HG02970 (cell line): Measurements from ENCODE around the gene SSU72.
"Not testable (repeated sequence)": the region's sequence is repeated elsewhere in the genome, so short reads cannot be mapped to it uniquely, and the experiment has no call there.

Experiments
- ATAC-seq: cut with Tn5 transposase; IDR thresholded peaks from one replicate; pipeline ENCODE4 v1.9.1; 2021; ENCODE audit warnings: mild to moderate bottlenecking, moderate library complexity, moderate number of reproducible peaks; ENCODE audit not compliant: unreplicated experiment, low FRiP score

SSU72 gene

DNA sequence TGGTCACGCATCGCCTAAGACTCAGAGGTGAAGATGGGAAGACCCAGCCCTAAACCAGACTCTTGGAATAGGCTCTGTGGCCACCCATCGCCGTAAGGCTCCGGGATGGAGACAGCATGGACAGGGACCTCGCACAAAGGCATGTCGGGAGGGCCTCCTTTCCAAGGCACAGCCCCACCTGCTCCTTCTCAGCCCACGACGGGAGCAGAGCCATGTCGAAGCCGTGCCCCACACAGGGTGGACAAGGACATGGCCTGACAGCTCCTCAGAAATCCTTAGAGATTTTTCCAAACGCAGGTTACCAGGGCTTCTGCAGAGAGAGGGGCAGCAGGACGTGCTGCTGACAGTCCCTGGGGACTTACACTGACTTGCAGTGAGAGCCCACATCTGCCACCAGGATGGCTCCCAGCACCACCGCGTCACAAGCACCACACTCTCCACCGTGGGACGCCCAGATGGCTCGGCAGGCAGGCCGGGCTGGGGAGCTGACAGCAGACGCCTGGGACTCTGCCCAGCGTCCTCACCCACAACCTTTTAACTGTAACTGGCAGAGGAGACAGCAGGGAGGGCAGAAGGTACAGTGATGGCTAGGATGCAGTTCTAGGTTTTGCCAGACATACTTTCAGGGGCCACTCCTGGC, 12.0 kb downstream of the SSU72 start:
- ATAC-seq: no peak

DNA sequence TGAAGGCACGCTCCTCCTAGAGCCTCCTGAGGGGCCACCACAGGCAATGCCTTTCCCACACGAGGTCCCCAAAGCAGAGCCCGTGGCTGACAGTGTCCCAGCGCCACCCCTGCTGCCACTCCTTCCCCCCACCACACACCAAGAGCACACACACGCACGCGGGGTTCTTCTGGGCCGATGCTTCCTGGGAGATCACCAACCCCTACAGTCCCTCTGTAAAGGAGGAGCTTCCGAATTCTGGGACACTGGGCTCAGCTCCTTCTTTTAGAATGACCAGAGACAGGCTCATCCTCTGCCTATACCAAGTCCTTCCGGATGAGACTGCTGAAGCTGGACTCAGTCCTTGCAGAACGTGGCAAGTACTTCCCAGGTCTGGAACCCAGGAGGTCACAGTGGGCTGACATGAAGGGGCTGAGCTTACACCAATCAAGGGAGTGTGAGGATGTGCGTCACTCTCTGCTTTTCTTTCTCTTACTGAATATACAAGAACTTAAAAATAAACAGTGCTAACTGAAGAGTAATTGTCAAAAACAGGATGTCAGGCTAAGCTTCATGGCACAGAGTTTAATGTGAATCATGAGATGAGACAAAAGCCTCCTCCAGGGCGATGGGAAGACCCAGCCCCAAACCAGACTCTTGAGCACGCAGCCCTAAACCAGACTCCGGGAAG, 12.7 kb downstream of the SSU72 start:
- ATAC-seq: no peak

DNA sequence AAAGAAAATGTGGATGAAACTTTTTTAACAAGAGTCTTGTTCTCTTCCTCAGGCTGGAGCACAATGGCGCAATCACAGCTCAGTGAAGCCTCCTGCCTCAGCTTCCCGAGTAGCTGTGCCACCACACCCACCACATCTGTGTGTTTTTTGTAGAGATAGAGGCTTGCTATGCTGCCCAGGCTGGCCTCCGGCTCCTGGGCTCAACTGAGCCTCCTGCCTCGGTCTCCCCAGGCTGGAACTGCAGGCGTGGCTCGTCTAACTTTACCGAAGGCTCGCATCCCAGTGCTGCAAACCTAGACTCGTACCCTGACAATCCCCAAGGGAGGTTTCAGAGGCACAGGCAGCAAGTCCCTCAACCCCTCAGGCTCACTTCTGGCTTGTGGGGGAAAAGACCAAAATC, 14.5 kb downstream of the SSU72 start:
- no peak for ATAC-seq

DNA sequence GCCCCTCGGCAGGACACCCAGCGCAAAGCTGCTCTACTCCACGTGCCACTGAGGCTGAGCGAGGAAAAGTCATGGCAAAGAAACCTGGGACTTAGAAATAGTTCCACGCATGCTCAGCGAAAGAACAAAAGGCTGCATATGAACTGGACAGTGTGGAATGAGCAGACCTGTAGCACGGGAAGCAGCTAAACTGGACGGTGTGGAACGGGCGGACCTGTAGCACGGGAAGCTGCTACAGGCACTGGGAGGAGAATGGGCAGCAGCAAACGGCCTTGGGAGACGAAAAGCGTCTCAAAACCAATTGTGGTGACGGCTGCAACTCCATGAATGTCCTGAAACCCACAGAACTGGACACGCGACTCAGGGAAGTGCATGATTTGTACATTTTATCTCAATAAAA, 15.6 kb downstream of the SSU72 start:
- ATAC-seq: no peak

DNA sequence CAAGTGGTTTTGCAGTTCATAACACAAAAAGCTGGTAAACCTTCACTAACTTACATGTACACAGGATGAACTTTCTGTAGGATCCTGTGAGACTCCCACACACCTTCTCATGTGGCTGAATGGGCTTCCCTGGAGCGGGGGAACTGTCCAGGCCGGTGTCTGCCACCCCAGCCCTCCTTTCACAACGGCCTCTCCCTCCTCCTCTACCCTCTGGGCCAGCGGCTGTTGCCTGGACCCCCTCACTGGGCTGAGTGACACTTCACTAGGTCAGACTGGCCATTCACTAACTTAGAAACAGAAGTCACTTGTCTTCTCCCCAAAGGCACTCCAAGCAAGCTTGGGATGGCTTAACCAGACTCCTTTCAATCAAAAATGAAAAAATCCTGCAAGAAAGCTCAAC, 16.1 kb downstream of the SSU72 start:
- ATAC-seq: no peak

DNA sequence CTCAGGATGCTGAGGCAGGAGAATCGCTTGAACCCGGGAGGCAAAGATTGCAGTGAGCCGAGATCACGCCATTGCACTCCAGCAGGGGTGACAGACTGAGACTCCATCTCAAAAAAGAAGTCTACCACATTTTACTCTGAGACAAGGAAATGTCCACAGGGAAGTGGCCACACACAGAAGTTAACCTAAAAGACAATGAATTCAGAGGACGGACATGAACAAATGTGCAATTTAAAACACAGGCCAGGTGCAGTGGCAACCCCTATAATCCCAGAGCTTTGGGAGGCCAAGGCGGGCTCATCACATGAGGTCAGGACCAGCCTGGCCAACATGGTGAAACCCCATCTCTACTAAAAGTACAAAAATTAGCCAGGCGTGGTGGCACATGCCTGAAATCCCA, 17.0 kb downstream of the SSU72 start:
- ATAC-seq: not testable (repeated sequence)

DNA sequence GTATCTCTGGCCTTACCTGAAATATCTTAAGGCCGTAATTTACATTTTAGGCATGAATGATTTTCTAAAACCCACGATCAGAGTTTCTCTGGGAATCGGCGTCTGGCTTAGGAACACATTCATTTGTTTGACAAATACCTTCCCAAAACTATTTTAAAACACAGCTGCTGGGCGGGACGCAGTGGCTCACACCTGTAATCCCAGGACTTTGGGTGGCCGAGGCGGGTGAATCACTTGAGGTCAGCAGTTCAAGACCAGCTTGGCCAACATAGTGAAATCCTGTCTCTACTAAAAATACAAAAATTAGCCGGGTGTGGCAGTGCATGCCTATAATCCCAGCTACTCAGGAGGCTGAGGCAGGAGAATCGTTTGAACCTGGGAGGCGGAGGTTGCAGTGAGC, 17.7 kb downstream of the SSU72 start:
- ATAC-seq: not testable (repeated sequence)

DNA sequence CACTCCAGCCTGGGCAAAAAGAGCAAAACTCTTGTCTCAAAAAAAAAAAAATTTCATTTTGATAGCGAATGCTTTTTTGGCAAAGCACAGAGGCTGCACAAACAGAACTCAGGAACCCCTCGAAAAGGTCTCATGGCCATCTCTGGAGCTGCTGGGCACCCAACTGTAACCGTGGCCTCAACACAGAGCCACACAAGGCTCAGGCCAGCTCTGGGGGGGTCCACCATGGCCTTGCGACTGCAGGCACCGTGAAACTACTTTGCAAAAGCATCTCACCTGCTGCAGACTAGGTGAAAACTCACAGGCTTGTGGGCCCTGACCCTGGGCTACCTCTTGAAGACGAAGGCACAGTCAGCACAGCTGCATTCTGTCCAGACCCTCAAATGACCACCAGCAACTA, 18.2 kb downstream of the SSU72 start:
- ATAC-seq: no peak

DNA sequence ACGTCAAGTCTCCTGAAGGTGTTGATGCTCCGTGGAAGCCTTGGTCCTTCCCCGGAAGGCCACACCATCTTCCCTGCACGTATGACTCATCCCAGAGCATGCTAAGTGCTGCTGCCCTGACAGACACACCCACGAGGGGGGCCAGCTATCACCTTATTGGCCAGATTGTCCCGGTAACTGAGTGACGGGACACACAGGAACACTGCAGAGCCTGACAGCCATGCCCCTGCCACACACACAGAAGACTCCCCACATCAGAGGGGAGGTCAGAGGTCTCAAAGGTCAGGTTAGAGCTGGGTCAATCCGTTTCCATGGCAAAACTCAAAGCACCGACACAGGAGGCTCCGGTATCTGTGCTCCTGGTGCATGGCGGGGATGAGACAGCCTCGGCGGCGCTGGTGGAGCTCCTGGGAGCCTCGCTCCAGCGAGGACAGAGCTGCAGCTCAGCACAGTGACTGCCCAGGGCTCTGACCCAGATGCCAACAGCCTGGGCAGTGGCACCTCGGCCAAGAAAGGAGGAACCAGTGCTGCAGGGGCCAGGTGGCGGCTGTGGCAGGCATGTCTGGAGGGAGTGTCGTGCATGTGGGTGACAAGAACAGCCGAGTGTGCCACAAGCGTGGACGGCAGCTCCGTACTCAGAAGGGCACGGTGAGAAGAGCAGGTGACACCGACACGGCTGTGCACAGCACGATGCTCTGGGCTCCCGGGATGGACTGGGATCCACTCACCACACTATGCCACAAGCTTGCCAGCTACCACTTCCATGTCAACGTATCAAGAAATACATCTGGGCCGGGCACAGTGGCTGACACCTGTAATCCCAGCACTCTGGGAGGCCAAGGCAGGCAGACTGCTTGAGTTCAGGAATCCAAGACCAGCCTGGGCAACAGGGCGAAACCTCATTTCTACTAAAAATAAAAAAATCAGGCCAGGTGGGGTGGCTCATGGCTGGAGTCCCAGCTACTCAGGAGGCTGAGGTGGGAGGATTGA, 19.4 kb downstream of the SSU72 start:
- ATAC-seq: no peak

DNA sequence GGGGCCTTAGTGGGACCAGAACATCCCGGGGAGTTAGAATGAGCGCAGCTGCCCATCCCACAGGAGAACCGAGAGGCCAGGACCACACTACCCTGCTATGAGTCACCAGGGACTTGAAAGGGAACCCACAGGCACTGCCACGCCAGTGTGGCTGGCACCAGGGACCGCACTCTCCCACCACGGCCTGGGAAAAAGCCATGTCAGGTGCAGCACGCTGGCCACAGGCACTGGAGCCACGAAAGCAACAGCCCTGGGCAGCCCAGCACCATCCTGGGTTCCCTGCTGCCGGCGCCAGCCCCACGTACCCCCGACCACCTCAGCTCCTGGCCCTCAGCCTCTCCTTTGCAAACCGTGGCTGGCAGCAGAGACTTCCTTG, 20.1 kb downstream of the SSU72 start:
- no peak for ATAC-seq

DNA sequence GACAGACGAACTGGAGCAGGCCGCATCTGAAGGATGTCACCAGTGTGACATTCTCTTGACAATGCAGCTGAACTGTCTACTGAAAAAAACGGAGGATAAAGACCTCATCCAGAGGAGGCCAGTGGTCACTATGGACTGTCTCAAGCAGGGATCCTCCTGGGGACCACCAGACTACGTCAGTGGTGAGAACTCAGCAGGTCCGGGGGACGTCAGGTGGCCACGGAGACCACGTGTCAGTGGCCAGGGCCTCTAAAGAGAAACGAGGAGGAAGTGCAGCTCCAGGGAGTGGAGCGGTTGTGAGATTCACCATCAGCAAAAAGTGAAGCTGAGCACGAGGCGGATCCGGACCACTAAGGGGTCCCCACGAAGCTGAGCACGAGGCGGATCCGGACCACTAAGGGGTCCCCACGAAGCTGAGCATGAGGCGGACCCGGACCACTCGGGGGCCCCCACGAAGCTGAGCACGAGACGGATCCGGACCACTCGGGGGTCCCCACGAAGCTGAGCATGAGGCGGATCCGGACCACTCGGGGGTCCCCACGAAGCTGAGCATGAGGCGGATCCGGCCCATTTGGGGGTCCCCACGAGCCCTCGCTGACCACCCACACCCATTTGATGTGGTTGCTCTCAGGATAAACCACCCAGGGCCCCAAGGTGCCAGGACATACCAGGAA, 20.7 kb downstream of the SSU72 start:
- ATAC-seq: no peak

DNA sequence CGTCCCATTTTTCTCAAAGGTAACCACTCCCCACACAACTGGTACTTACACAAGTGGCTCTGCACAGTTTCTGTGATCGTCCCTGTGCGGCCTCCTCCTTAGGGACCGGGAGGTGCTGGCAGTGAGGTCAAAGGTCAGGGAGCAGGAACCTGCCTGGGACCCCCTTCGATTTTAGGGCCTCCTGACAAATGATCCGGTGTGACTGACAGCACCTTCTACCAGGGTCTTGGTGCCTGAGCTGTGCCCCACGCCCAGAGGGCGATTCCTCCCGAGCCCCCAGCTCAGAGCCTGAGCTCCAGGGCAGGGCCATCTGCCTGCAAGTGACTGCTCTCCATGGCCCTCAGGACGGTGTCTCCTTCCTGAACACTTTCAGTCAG, 22.4 kb downstream of the SSU72 start:
- no peak for ATAC-seq

DNA sequence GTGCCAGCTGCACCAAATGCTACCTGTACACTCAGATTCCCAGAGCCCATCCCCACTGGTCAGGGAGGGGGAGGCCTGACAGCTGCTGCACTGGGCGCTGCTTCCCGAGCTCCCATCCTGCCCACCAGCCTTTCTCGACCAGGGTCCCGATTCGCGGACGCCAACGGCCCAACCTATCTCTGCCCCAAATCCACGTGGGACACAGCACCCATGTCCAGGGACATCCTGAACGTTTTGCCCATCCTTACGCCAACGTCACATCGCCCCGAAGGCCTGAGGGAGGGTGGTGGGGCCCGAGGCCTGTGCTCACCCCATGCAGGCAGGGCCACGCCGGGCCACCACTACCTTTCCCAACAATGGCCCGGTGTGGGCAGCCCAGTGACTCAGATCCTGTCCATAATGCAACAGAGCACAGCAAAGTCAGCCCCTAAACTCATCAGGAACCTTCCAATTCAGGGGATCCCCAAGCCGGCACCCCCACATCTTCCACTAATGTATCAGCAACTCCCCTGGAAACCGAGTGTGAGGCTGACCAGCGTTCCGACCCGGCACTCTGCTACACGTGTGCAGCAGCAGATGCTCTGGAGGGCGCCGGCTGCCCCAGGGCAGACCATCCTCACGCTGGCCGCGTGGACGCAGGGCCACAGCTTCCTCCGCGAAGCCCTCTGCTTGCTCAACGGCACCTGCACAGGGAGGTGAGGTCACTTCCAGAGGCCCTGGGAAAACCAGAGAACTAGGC, 23.0 kb downstream of the SSU72 start:
- no peak for ATAC-seq

DNA sequence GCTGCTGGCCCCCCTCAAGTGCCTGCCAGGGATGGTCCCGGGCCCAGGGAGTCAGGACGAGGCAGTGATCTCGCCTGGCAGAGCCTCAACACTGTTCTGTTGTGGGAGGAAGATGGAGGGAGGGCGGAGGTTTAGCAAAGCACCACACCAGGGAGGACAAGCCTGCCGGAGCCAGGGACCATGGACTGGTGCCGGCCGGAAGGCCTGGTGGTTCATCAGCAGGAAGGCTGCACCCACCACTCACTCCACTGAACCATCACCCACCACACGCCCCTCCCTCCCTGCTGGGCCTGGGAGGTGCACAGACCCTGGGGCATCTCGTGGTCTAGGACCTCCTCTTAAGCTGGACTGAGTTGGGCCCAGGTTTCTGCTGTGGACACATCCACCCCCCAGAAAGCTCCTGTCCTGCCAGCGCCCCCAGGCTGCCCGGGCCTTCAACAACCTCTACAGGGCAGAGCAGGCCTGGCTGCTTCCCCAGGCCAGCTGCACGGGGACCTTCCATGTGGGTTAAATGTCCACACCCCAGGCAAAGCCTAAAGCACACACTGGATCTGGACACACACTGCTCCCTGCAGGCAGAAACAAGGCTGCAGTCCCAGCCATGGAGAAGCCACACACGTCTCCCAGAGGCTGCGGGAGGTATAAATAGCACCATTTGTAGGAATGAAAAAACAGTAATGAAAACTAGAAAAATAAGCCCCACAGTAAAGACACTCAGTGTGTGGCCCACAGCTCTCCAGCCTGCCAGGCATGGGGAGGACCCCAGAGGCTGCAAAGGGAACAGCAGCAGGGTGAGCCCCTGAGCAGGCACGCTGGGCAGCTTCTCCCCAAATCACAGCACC, 23.9 kb downstream of the SSU72 start:
- ATAC-seq: no peak

DNA sequence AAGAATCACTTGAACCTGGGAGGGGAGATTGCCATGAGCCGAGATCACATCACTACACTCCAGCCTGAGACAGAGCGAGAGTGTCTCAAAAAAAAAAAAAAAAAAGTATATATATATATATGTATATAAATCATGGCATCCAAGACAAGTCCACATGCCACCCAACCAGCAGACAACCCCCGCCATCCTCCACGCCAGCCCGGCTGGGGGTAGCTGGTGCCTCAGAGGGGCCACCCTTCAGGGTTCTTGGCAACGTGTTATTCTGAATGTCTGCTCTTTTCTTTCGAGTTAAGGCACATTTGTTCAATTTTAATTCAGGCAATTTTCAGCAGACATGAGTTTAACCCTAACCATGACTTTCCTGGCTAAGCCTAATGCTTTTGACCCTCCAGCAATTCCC, 24.6 kb downstream of the SSU72 start:
- no peak for ATAC-seq

DNA sequence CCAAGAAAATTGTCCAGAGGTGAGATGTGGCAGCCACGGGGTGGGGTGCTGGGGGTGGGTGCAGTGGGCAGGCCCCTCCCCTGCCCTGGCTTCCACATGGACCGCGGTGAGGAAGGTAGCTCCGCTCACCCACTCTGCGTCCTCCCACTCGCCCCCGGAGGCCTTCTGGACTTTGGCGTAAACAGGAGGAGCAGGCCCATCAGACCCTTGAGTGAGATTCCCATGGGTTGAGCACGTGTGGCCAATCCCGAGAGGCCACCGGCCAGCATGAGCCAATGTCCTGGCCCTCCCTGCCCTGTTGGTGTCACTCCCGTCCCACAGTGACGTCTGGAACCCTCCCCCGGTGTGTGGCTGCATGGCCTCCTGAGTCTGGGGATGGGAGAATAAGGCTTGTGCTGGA, 26.1 kb downstream of the SSU72 start:
- ATAC-seq: no peak

DNA sequence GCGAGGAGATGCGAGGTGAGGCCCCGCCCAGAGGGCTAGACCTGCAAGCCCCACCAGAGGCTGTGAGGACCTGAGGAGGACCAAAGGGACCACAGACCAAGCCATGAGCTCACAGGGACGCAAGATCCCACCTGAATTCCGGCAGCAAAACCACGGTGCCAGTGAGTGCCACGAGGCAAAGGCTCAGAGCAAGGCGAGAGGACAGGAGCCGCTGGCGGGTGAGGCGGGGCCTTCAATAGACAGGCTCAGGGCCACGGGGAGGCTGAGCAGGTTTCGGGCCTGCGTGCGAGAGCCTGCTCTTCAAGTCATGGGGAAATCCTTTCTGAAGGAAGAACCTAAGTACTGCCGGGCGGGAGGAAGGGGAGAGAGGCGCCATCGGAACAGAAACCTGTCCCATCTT, 27.2 kb downstream of the SSU72 start:
- ATAC-seq: no peak

DNA sequence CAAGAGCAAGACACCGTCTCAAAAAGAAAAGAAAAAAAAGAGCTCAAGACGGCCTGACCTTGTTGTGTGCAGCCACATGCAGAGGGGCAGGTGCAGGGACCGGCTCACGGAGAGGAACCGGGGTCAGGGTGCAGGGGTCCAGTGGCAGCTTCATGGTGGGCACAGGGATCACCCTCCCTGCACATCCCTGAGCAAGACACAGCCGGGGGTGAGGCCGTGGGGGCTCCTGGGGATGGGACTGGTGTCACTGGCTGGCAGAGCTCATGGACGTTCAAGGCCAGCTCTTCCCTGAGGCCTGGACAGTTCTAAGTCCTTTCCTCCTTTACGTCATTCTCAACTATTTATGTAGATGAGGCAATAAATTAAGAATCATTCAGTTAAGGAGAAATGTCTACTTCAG, 27.7 kb downstream of the SSU72 start:
- ATAC-seq: no peak

DNA sequence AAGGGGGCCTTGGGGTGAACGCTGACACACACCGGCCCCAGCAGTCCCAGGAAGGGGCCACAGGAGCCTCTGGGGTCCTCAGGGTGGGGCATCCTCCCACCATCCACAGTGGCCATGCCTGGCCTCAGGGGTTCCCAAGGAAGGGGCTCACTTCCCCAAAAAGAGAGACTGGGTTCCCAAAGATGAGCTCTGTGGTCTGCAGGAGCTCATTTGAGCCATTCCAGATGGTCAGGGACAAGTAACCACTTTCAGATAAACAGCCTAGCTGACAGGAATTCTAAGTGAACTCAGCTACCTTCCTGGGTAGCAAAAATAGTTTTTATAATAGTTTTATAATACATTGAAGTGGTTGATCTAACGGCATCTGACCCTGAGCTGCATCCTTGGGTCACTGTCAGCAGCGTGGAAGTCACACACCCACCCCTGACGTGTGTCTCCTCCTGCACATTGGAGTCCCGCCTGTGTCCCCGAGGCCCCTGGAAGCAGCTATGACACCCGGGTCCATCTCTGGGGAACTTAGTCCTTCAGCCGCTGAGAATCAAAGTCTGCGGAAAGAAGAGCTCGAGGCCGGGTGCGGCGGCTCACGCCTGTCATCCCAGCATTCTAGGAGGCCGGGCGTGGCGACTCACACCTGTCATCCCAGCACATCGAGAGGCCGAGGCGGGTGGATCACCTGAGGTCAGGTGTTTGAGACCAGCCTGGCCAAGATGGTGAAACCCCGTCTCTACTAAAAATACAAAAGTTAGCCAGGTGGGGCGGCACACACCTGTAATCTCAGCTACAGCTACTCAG, 28.5 kb downstream of the SSU72 start:
- ATAC-seq: no peak
